PFSK-1 (cell line): ENCODE results near the gene LRRIQ3.

Experiments
- FOXP2 ChIP-seq: optimal IDR thresholded peaks from 2 replicates; pipeline ENCODE3; 2011; ENCODE audit warnings: borderline replicate concordance, control low read depth, inconsistent platforms; ENCODE audit not compliant: insufficient read depth; ENCODE audit errors: extremely low read length, extremely low read depth
- POLR2AphosphoS5 ChIP-seq: IDR thresholded peaks from 2 replicates; pipeline ENCODE4 v1.6.1; 2012; ENCODE audit warnings: low read depth, mild to moderate bottlenecking, control low read depth, low read length, moderate library complexity
- SIN3A ChIP-seq: IDR thresholded peaks from 2 replicates; pipeline ENCODE4 v1.6.1; 2012; ENCODE audit warnings: mild to moderate bottlenecking, low read length, moderate library complexity, borderline replicate concordance; ENCODE audit not compliant: insufficient read depth
- TAF1 ChIP-seq: IDR thresholded peaks from 2 replicates; pipeline ENCODE4 v1.6.1; 2012; ENCODE audit warnings: low read length, control low read depth, borderline replicate concordance; ENCODE audit not compliant: insufficient read depth
- TF ChIP-seq, protein P1 (sequence below), 2 experiments: IDR thresholded peaks; 2 replicates each; pipeline versions ENCODE4 v1.6.1 to v1.8.0; 2011 to 2012; ENCODE audit warnings: low read depth in 2 of 2, low read length in 2 of 2, control low read depth in 1 of 2, inconsistent platforms in 1 of 2, mild to moderate bottlenecking in 1 of 2, moderate library complexity in 1 of 2; ENCODE audit not compliant: insufficient read depth in 1 of 2

DNA sequence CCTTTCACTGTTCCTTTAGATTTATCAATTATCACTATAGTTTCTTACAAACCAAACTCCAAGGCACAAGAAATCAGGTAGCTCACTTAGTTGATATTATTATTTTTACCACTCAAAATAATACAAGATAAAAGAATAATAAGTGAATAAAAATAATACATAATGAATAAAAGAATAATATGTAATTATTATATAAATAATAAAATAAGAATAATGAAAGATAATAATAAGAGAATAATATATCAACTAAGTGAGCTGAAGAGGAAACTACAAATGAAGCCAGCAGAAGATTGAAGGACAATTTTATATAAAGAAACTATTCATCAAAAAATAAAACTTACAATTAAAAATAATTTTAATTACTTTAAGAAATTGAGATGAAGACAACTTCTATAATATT, 90.6 kb downstream of the LRRIQ3 start:
- no peak for TF ChIP-seq POLR2AphosphoS5
- TF ChIP-seq, protein P1, sequence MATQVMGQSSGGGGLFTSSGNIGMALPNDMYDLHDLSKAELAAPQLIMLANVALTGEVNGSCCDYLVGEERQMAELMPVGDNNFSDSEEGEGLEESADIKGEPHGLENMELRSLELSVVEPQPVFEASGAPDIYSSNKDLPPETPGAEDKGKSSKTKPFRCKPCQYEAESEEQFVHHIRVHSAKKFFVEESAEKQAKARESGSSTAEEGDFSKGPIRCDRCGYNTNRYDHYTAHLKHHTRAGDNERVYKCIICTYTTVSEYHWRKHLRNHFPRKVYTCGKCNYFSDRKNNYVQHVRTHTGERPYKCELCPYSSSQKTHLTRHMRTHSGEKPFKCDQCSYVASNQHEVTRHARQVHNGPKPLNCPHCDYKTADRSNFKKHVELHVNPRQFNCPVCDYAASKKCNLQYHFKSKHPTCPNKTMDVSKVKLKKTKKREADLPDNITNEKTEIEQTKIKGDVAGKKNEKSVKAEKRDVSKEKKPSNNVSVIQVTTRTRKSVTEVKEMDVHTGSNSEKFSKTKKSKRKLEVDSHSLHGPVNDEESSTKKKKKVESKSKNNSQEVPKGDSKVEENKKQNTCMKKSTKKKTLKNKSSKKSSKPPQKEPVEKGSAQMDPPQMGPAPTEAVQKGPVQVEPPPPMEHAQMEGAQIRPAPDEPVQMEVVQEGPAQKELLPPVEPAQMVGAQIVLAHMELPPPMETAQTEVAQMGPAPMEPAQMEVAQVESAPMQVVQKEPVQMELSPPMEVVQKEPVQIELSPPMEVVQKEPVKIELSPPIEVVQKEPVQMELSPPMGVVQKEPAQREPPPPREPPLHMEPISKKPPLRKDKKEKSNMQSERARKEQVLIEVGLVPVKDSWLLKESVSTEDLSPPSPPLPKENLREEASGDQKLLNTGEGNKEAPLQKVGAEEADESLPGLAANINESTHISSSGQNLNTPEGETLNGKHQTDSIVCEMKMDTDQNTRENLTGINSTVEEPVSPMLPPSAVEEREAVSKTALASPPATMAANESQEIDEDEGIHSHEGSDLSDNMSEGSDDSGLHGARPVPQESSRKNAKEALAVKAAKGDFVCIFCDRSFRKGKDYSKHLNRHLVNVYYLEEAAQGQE (IDR thresholded peaks at IDR 0.05; ENCODE audit: insufficient read depth in 1 of 2, low read depth in 2 of 2, low read length in 2 of 2) = no peak
- no peak for TF ChIP-seq TAF1
- TF ChIP-seq SIN3A = no peak
- TF ChIP-seq FOXP2 = no peak
